A673 (cell line): ENCODE measurements around the gene PITX3. TPM values are rescaled to one million over a fixed set of nuclear protein-coding genes. Genes with fewer than 3 reads are reported as not detected.

ENCODE experiments used
- BruUV-seq: library from RNA; stranded (reverse); fragments of 400-500 nt; replicated peaks from 2 replicates; lab custom pipeline; 2021; lab: Mats Ljungman, UMichigan
- CTCF ChIA-PET: fragments of 300-600 bp; sonication (Branson Sonifier 250); formaldehyde crosslinking; loops from one replicate; lab custom pipeline; 2022; ENCODE audit warnings: antibody characterized with exemption; lab: Charles Lee
- POLR2A ChIA-PET: fragments of 300-600 bp; sonication (Branson Sonifier 250); formaldehyde crosslinking; loops from one replicate; lab custom pipeline; 2022; ENCODE audit warnings: antibody characterized with exemption; ENCODE audit not compliant: low non-redundant PET; lab: Charles Lee
- DNase-seq: peaks from one replicate; pipeline ENCODE4 v3.0.0-alpha.2; 2015; ENCODE audit warnings: low spot score
- H3K27ac ChIP-seq: fragments of 200-600 bp; sonication (generic); 2 replicates; pipeline ENCODE4 v1.5.1; 2016; ENCODE audit warnings: mixed run types, low read depth, mild to moderate bottlenecking, mixed read lengths, antibody characterized with exemption, low read length; ENCODE audit not compliant: poor library complexity, severe bottlenecking
- H3K27me3 ChIP-seq: fragments of 200-600 bp; sonication (generic); replicated peaks from 2 replicates; pipeline ENCODE4 v1.6.1; 2017; ENCODE audit warnings: mixed run types, low read depth, mild to moderate bottlenecking, mixed read lengths, antibody characterized with exemption, low read length; ENCODE audit not compliant: insufficient read depth, poor library complexity
- H3K36me3 ChIP-seq: fragments of 200-600 bp; sonication (generic); 2 replicates; pipeline ENCODE4 v1.6.1; 2016; ENCODE audit warnings: mixed run types, mild to moderate bottlenecking, mixed read lengths, antibody characterized with exemption, low read length; ENCODE audit not compliant: insufficient read depth, poor library complexity, severe bottlenecking
- H3K4me1 ChIP-seq: fragments of 200-600 bp; sonication (generic); 2 replicates; pipeline ENCODE4 v1.6.1; 2017; ENCODE audit warnings: mixed run types, mild to moderate bottlenecking, mixed read lengths, antibody characterized with exemption, low read length; ENCODE audit not compliant: insufficient read depth, poor library complexity, severe bottlenecking
- H3K4me3 ChIP-seq: fragments of 200-600 bp; sonication (generic); 2 replicates; pipeline ENCODE4 v1.5.1; 2016; ENCODE audit warnings: low read depth, mixed run types, mild to moderate bottlenecking, mixed read lengths, low read length; ENCODE audit not compliant: poor library complexity, severe bottlenecking
- H3K9me3 ChIP-seq: fragments of 200-600 bp; sonication (generic); 2 replicates; pipeline ENCODE4 v1.6.1; 2016; ENCODE audit warnings: mixed run types, low read depth, mild to moderate bottlenecking, mixed read lengths, antibody characterized with exemption, low read length; ENCODE audit not compliant: poor library complexity, severe bottlenecking
- CTCF ChIP-seq: fragments of 300-800, 200-600 bp; sonication (generic); conservative IDR thresholded peaks from 2 replicates; pipeline ENCODE4 v1.5.1; 2017; ENCODE audit warnings: low read depth, mild to moderate bottlenecking, antibody characterized with exemption, low read length, moderate library complexity, mixed read lengths
- EZH2 ChIP-seq: fragments of 200-600 bp; sonication (generic); IDR thresholded peaks from 2 replicates; pipeline ENCODE4 v1.6.1; 2017; ENCODE audit warnings: borderline replicate concordance, low read depth, mild to moderate bottlenecking, mixed read lengths, antibody characterized with exemption, low read length; ENCODE audit not compliant: poor library complexity, severe bottlenecking
- intact Hi-C: fragments of 100-400 bp; cut with micrococcal nuclease; formaldehyde crosslinking; loops from one replicate; pipeline ENCODE4 v1.10.0; 2022; ENCODE audit not compliant: unreplicated experiment
- total RNA-seq: library from RNA; stranded (reverse); gene quantifications from 2 replicates; pipeline ENCODE4 v1.2.3, GENCODE V29; 2021

Gene PITX3
- total RNA-seq, 1 experiment from 2014 or later, result not detected

DNA sequence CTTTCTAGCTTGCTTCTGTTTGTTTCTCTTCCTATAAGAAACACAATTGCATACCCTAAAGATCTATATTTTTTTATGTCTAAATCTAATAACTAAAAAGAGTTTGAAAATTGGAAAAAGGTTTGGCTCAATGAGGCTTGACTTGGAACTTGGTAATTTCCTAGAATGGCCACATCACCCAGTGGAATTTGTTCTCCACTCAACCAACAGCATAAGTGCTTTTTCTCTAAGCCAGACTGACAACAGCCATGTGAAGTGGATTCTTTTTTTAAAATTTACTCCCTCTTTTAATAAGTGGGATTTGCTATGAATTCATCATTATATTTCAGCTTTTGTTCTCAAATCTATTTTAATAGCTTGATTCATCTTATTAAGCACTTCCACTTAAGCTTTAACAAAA lies 37.8 kb upstream of the PITX3 start:
- BruUV-seq, result no TSS peak
- Histone ChIP-seq H3K27ac (no peak overlapping the region), H3K4me3 (no peak overlapping the region), H3K4me1 (peaks cover 17% of the 10 kb centered on the region), H3K36me3 (peaks cover 7% of the 10 kb centered on the region), H3K27me3 (no peaks in the 10 kb centered on the region), H3K9me3 (no peaks in the 10 kb centered on the region)
- ChIA-PET POLR2A (no interaction called here), CTCF (no interaction called here)
- DNase-seq, result no peak
- TF ChIP-seq EZH2 (no peak), CTCF (no peak)
- intact Hi-C loops, result no loop called here

DNA sequence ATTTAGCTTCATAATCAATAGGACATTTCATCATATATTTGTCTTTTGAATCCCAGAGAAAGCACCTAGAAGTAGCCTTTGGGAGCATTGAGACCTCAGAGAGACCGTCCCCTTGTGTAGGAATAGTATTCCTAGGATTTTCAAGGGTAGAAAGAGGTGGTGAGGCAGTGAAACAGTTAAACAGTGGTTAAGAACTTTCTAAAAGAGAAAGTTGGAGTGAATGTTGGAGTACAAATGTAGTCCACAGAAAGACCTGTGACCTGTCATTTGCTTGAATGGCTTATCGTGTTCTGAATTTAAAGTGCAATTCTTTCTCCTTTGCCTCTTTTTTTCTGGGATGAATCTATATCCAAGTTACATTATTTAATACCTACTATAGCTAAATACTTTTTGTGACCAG lies 34.0 kb upstream of the PITX3 start:
- BruUV-seq, result no TSS peak
- TF ChIP-seq EZH2 (no peak), CTCF (no peak)
- H3K27ac ChIP-seq, result no peak overlapping the region
- H3K9me3 ChIP-seq, result no peaks in the 10 kb centered on the region
- no peak for DNase-seq
- intact Hi-C loops, result no loop called here
- CTCF ChIA-PET, result no interaction called here
- peaks cover 7% of the 10 kb centered on the region for H3K4me1 ChIP-seq
- H3K4me3 ChIP-seq, result no peak overlapping the region
- no peaks in the 10 kb centered on the region for H3K27me3 ChIP-seq
- H3K36me3 ChIP-seq, result peaks cover 7% of the 10 kb centered on the region
- POLR2A ChIA-PET, result no interaction called here

DNA sequence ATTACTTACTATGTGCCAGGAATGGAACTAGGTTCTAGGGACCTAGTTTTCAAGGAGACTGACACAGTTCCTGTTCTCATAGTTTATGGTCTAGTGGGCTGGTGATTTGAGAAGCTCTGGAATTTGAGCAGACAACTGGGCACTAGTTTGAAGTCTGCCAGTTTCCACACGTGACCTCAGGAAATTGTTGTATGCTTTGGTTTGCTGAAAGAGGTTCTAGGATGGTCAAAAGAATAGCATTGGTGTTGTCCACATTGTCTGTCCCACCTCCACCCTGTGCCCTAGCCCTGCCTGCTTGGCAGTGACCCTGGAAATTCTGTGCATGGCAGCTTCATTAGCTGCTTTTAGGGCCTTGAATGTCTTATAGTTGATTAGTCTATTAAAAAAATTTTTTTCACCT lies 32.8 kb upstream of the PITX3 start:
- ChIA-PET POLR2A (no interaction called here), CTCF (interaction anchor here (0.6 to 1.0 kb wide), 2 partner anchors 78 to 304 kb away, joined by 3 read pairs; no protein-coding TSS in a partner anchor)
- H3K27ac ChIP-seq, result no peak overlapping the region
- H3K4me1 ChIP-seq, result no peaks in the 10 kb centered on the region
- H3K4me3 ChIP-seq, result no peak overlapping the region
- H3K27me3 ChIP-seq, result no peaks in the 10 kb centered on the region
- TF ChIP-seq EZH2 (no peak), CTCF (no peak)
- intact Hi-C loops, result no loop called here
- DNase-seq, result no peak
- H3K36me3 ChIP-seq, result peaks cover 7% of the 10 kb centered on the region
- no TSS peak for BruUV-seq
- no peaks in the 10 kb centered on the region for H3K9me3 ChIP-seq
